LHCN-M2 (cell line): ENCODE results near the gene WDR59. TPM values are rescaled to one million over a fixed set of nuclear protein-coding genes. Genes with fewer than 3 reads are reported as not detected.
A peak's percentile ranks its signal among the peaks of the same experiment; 100 is the strongest.
"Not testable (repeated sequence)": the region's sequence is repeated elsewhere in the genome, so short reads cannot be mapped to it uniquely, and the experiment has no call there.

Experiments
- DNase-seq: peaks from one replicate; pipeline ENCODE4 v3.0.0-alpha.2; 2012; ENCODE audit warnings: low read depth
- polyA plus RNA-seq: library from polyadenylated mRNA; unstranded; fragments of >200 nt; gene quantifications from one replicate; pipeline ENCODE4 v1.2.1, GENCODE V29; 2012; ENCODE audit warnings: missing spikeins
- total RNA-seq: library from RNA; depleted of rRNA; stranded (reverse); fragments of >200 nt; gene quantifications from 2 replicates; pipeline ENCODE4 v1.2.3, GENCODE V29; 2014; rRNA removed

Gene WDR59
- 10.0 and 10.6 TPM in 2 replicates for total RNA-seq
- polyA plus RNA-seq: 13.4 TPM

- peak; percentile 98 for DNase-seq
These were observed at the start of gene WDR59 for GRCh38 chr16:74984529-74985296. WDR59 (minus strand) TSS chr16:74985123; CDS start chr16:74985017, 106 bp downstream.

- DNase-seq: no peak
These were observed 47.7 kb upstream of the WDR59 start for GRCh38 chr16:75032655-75033054.

GRCh38 chr16:75029854-75030253, 44.9 kb upstream of the WDR59 start:
- DNase-seq: peak; percentile 34

- DNase-seq: no peak
These were observed 43.7 kb upstream of the WDR59 start for GRCh38 chr16:75028544-75029135.

GRCh38 chr16:75027520-75028300, 42.8 kb upstream of the WDR59 start:
- DNase-seq: no peak

GRCh38 chr16:75026892-75027391, 42.0 kb upstream of the WDR59 start:
- no peak for DNase-seq

- DNase-seq: peak; percentile 53
These were observed 41.4 kb upstream of the WDR59 start for GRCh38 chr16:75026239-75026891.

- DNase-seq: no peak
These were observed 40.8 kb upstream of the WDR59 start for GRCh38 chr16:75025761-75026160.

- DNase-seq: no peak
These were observed 39.7 kb upstream of the WDR59 start for GRCh38 chr16:75024594-75024993.

GRCh38 chr16:75024182-75024581, 39.3 kb upstream of the WDR59 start:
- DNase-seq: no peak

GRCh38 chr16:75023009-75023408, 38.1 kb upstream of the WDR59 start:
- DNase-seq: no peak

- no peak for DNase-seq
These were observed 37.6 kb upstream of the WDR59 start for GRCh38 chr16:75022567-75022966.

GRCh38 chr16:75021410-75021809, 36.5 kb upstream of the WDR59 start:
- DNase-seq: no peak

- DNase-seq: no peak
These were observed 34.7 kb upstream of the WDR59 start for GRCh38 chr16:75019586-75019985.

GRCh38 chr16:75019007-75019406, 34.1 kb upstream of the WDR59 start:
- no peak for DNase-seq

- DNase-seq: no peak
These were observed 33.0 kb upstream of the WDR59 start for GRCh38 chr16:75017670-75018525.

GRCh38 chr16:75016451-75017081, 31.6 kb upstream of the WDR59 start:
- not testable (repeated sequence) for DNase-seq

GRCh38 chr16:75014318-75014717, 29.4 kb upstream of the WDR59 start:
- no peak for DNase-seq

- DNase-seq: not testable (repeated sequence)
These were observed 28.2 kb upstream of the WDR59 start for GRCh38 chr16:75013123-75013522.
